Stimulated activated CD8-positive, alpha-beta memory T cell treated with anti-CD3 and anti-CD28 coated beads, Interleukin-4, amount 100 ng/mL, for 48 hours (primary cell): ENCODE results near the gene TMEM43.

Source experiments
- DNase-seq: peaks from one replicate; pipeline ENCODE4 v3.0.0-alpha.2; 2020

The TMEM43 gene

GRCh38 chr3:14122301-14122700, 2.6 kb upstream of the TMEM43 start:
- no peak for DNase-seq

DNA sequence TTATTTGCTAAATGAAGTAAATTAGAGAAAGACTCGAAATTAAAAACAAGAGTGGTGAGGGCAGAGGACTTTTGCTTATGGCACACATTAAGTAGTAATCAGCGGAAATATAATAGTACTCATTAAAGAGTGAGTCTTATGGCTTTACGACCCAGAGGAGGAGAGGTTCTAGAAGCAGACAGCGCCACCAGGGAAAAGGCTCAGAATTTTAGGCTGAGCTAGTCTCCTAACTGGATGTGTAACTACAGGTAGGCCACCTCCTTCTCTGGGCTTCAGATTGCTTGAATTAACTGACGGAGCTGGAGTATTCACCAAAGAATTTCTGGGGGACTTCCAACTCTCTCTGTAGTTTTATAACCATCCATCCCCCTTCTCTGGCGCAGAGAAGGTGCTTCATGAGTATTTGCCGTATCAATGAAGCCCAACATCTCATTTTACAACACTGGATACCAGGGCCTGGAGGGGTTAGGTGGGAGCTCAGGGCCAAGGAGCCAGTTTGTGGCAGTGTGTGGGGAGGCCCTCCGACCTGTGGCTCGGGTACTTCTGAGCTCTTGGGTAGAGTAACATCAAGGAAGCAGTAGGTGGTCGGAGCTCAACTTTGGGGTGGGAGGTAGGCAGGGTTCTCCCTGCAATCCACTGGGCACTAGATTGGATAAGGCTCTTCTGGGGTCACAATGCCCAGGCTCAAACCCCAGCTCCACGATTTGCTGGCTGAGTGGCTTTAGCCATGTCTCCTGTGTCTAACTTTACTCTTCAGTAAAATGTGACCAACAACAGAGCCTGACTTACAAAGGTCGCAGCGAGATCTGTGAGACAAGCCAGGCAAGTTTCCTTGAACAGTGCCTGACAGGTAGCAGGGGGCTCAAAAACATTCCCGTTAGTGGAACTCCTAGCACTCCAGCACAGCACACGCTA, 1.3 kb upstream of the TMEM43 start:
- DNase-seq = no peak

DNA sequence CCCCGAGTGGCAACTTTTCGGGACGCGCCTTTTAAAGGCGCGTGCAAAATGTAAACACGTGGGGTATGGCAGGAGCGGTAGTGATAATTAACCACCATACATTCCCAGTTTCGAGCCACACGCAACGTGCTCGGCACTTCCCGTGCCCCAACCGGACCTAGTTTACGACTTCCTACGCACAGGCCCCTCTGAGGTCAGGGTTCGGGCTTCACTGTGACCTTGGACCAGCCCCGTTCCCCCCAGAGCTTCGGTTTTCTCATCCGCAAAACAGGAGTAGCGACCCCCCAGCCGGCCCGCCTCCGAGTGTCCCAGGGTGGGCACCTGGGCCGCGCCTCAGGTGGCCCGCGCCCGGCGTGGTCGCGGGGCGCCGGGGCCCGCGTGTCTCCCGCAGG, 633 bp upstream of the TMEM43 start:
- DNase-seq = peak; percentile 72

DNA sequence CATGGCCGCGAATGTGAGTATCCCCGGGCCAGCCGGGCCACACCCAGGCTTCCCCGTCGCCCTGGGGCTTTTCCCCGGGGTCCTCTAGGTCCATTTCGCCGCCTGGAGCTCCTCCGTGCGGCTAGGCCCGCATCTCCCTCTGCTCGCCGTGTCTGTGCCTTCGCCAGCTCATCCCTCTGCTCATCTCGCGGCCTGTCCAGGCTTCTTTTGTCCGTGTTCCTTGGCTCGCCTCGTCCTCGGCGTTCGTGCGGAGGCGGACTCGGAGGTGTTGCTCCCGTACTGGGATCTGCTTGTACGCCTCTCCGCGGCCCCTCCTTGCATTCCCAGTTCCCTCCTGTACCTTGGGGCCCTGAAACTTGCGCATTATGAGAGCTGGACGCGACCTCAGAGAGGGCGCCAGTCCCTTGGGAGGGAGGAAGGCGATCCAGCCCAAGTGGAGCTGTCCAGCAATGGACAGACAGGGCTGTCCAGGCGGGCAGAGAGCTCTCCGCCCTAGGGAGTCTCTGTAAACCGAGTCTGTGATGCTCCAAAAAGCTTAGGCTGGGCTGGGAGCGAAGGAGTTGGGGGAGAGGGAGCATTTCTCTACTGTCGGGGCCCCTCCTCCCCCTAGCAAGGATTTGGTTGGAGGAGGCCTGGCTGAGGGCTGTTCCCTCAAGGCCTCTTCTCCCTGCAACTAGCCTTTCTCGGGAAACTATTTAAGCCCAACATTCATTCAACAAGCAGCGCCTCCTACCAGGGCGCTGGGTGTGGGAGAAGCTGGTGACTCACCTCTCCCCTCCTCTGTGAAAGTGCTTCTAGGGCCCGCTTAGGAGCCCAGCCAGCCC, 553 bp downstream of the TMEM43 start:
- peak; percentile 74 for DNase-seq

GRCh38 chr3:14126017-14126886, 1.4 kb downstream of the TMEM43 start:
- peak; percentile 11 for DNase-seq

DNA sequence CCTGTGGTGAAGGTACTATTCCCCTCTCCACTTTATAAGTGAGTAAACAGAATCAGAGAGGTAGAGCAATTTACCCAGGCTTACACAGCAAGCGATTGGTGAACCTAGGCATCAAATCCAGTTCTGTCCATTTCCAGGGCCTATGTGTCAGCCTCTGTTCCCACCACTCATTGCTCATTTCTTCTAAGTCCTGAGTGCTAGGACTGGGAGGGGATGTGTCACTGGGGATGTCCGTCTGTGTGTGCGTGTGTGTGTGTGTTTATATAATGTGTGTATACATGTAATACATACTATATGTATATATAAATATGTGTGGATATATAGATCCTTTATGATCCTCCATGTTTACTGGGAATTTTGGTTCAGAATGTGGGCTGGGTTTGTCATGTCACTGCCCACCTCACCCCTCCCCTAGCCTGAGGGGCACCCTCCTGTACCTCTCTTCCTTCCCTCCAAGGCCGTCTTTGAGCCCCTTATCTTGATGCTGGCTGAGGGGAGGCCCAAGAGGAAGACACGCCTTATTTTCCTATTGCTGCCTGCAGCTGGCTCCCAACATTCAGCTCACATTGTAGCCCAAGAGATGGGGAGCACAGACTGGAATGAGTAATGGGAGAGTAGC, 2.1 kb downstream of the TMEM43 start:
- peak; percentile 19 for DNase-seq

GRCh38 chr3:14127516-14128161, 2.8 kb downstream of the TMEM43 start:
- DNase-seq = peak; percentile 20

GRCh38 chr3:14128724-14129123, 3.9 kb downstream of the TMEM43 start:
- no peak for DNase-seq

GRCh38 chr3:14129296-14129695, 4.4 kb downstream of the TMEM43 start:
- DNase-seq = no peak

DNA sequence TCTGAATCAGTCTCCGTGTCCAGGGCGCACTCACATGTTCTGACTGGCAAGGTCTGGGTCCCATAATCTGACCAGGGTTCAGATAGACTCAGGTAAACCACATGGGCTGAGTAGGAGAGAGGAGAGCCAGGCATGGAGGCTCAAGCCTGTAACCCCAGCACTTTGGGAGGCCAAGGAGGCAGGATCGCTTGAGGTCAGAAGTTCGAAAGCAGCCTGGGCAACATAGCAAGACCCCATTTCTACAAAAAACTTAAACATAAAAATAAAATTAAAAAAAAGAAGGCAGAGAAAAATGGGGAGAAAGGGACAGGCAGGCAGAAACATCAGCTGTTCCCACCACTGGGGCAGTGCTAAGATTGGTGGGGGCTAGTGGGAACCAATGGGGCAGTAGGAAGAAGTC, 5.4 kb downstream of the TMEM43 start:
- no peak for DNase-seq

DNA sequence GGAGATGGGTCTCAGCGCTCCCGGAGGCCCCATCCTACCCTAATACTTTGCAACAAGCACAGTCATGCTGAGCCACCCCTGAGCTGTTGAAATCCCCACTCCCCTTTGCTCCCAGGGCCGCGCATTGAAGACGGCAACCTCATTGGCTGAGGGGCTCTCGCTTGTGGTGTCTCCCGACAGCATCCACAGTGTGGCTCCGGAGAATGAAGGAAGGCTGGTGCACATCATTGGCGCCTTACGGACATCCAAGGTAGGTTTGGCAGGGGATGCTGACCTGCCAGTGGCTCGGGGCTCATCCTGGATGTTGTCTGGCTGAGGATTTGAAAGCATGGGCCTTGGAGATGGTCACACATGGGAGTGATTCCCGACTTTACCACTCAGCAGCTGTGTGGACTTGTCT, 5.9 kb downstream of the TMEM43 start:
- DNase-seq = no peak

GRCh38 chr3:14131134-14131533, 6.3 kb downstream of the TMEM43 start:
- DNase-seq = no peak

GRCh38 chr3:14132120-14132519, 7.3 kb downstream of the TMEM43 start:
- no peak for DNase-seq

- DNase-seq = no peak
These were observed 7.8 kb downstream of the TMEM43 start for GRCh38 chr3:14132689-14133088.

GRCh38 chr3:14133188-14133800, 8.4 kb downstream of the TMEM43 start:
- no peak for DNase-seq

GRCh38 chr3:14133876-14134275, 9.0 kb downstream of the TMEM43 start:
- no peak for DNase-seq

- DNase-seq = no peak
These were observed 9.4 kb downstream of the TMEM43 start for GRCh38 chr3:14134291-14134690.

DNA sequence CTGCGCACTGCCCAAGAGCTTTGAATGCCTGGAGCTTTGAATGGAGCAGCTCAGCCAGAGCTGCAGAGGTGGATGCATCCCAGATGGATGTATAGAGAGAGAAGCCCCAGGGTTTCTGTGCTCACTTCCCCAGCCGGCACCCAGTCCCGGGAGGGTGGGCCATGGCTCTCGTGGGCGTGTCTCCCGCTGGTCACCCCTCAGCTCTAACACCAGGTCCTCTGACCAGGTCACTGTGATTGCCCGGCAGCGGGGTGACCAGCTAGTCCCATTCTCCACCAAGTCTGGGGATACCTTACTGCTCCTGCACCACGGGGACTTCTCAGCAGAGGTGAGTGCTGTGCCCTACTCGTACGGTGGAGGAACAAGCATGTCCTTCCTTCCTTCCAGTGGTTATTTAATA, 10.7 kb downstream of the TMEM43 start:
- no peak for DNase-seq

DNA sequence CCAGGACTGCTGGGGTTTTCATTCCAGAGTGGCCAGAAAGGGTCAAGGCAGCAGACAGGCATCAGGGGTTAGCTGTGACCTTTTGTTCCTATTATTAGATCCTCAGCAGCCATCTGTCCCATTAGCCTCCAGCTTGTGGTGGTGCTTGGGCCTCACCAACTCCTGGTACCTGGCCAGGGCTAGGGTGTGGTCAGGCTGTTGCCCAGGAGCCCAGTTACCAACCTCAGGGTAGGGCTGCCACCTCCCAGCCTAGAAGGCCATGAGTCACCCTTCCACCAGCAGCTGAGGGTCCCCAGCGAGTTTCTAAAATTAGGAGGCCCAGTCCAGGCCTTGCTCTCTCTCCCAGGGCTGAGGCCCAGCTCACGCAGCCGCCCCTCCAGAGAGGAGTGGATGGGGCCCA, 12.2 kb downstream of the TMEM43 start:
- no peak for DNase-seq

- no peak for DNase-seq
These were observed 12.6 kb downstream of the TMEM43 start for GRCh38 chr3:14137445-14137844.

DNA sequence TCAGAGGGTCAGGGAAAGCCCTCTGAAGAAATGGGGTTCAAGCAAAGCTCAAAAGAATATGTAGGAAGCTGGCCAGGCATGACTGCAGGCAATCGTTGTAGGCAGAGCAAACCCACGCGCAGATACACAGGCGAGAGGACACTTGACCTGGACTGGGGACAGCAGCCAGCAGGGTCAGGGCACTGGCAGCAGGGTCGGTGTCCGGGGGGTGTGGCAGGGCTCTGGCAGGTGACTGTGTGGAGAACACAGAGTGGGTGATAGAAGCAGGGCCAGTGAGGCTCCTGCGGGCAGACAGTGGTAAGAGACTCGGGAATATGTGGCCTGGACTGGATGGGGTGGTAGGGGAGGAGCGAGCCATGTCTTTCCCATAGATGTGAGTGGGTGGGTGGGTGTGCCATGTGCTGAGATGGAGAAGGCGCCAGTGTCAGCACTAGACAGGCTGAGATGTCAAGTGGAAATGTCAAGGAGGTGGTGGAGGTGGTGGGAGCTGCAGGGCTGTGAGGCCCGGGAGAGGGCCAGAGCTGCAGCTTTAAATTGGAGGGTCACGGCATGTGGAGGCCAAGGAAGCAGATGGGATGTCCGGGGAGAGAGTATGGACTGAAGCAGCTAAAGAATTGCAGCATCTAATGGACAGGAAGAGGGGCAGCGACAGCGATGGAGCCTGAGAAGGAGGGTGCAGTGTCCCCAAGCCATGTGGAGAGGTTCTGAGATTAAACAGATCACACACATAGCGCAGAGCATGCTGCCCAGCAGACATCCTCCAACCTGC, 13.4 kb downstream of the TMEM43 start:
- no peak for DNase-seq
